Gastroesophageal sphincter (tissue), 3 donors: ENCODE data around the gene IRF8.

ENCODE experiments used
- EP300 ChIP-seq: sonication (generic); formaldehyde crosslinking; IDR thresholded peaks from one replicate; pipeline ENCODE4 v1.6.1; 2017; ENCODE audit warnings: antibody characterized with exemption, mild to moderate bottlenecking
- POLR2A ChIP-seq, 2 donors: fragments of 450-650 bp; IDR thresholded peaks; one replicate each; pipeline ENCODE4 v1.6.1; 2017; ENCODE audit warnings: antibody characterized with exemption in 2 of 2, mild to moderate bottlenecking in 2 of 2, moderate library complexity in 1 of 2
- TF ChIP-seq, protein P1 (sequence below), 4 experiments: fragments of 200-600 bp in 2 of 4; fragments of 450-650 bp in 2 of 4; sonication (generic) in 1 of 4; IDR thresholded peaks; one replicate each; pipeline ENCODE4 v1.5.1; 2017 to 2019; ENCODE audit warnings: antibody characterized with exemption in 4 of 4, mild to moderate bottlenecking in 2 of 4, moderate library complexity in 2 of 4

DNA sequence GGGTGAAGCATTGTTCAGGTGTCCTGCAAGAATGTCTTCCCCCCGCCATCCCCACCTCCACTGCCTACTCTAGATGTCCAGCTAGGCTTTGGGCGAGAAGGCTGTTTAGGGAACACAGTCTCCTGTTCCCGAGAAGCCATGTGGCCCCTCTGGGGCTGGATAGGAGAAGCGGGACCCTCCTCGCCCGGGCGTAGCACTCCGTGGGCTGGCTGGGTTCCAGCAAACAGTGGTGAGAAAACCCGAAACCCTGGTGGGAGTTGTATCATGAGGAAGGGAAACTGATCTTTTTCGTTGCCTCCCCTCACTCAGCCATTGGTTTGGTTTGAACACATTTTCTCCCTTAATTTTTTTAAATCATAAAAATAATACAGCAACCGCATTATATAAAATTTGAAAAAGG lies 56.6 kb downstream of the IRF8 start:
- TF ChIP-seq POLR2A (IDR thresholded peaks at IDR 0.05) (no peak), EP300 (no peak)
- TF ChIP-seq, protein P1, sequence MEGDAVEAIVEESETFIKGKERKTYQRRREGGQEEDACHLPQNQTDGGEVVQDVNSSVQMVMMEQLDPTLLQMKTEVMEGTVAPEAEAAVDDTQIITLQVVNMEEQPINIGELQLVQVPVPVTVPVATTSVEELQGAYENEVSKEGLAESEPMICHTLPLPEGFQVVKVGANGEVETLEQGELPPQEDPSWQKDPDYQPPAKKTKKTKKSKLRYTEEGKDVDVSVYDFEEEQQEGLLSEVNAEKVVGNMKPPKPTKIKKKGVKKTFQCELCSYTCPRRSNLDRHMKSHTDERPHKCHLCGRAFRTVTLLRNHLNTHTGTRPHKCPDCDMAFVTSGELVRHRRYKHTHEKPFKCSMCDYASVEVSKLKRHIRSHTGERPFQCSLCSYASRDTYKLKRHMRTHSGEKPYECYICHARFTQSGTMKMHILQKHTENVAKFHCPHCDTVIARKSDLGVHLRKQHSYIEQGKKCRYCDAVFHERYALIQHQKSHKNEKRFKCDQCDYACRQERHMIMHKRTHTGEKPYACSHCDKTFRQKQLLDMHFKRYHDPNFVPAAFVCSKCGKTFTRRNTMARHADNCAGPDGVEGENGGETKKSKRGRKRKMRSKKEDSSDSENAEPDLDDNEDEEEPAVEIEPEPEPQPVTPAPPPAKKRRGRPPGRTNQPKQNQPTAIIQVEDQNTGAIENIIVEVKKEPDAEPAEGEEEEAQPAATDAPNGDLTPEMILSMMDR (IDR thresholded peaks at IDR 0.05) = no peak
